Activated CD4-positive, alpha-beta T cell treated with anti-CD3 and anti-CD28 coated beads for 36 hours (primary cell): ENCODE results near the gene DNAH9. TPM values are rescaled to one million over a fixed set of nuclear protein-coding genes. Genes with fewer than 3 reads are reported as not detected.

Source experiments
- ATAC-seq: fragments of 200-7000 bp; cut with Tn5 transposase; one replicate; pipeline ENCODE4 v1.10.0; 2021; ENCODE audit warnings: mild to moderate bottlenecking, moderate library complexity
- CTCF ChIA-PET: fragments of 350-600 bp; sonication (Branson Sonifier 250); formaldehyde crosslinking; loops from one replicate; lab custom pipeline; 2021; ENCODE audit warnings: antibody characterized with exemption; lab: Charles Lee
- POLR2A ChIA-PET: fragments of 350-600 bp; sonication (Branson Sonifier 250); formaldehyde crosslinking; loops from one replicate; lab custom pipeline; 2021; ENCODE audit warnings: antibody characterized with exemption, inconsistent platforms; lab: Charles Lee
- DNase-seq: peaks from one replicate; pipeline ENCODE4 v3.0.0-alpha.2; 2020
- H3K27ac Mint-ChIP-seq: one replicate; pipeline ENCODE4 v1.8.0; 2021; ENCODE audit warnings: mixed read lengths
- H3K27me3 Mint-ChIP-seq: one replicate; pipeline ENCODE4 v1.8.0; 2021; ENCODE audit warnings: mixed read lengths
- H3K36me3 Mint-ChIP-seq: one replicate; pipeline ENCODE4 v1.8.0; 2021; ENCODE audit warnings: low read depth, mixed read lengths
- H3K4me1 Mint-ChIP-seq: one replicate; pipeline ENCODE4 v1.8.0; 2021; ENCODE audit warnings: mixed read lengths
- H3K4me3 Mint-ChIP-seq: one replicate; pipeline ENCODE4 v1.8.0; 2021; ENCODE audit warnings: mild to moderate bottlenecking, moderate library complexity, mixed read lengths
- H3K9me3 Mint-ChIP-seq: one replicate; pipeline ENCODE4 v1.8.0; 2021; ENCODE audit warnings: low read depth, mixed read lengths
- intact Hi-C, 2 experiments: fragments of 100-400 bp; cut with DNase I in 1 of 2; cut with micrococcal nuclease in 1 of 2; formaldehyde crosslinking; loops; one replicate each; pipeline versions ENCODE4 v1.14.2 to v1.15.1; 2022 to 2024; cut with DNase I, micrococcal nuclease
- total RNA-seq, 2 experiments: library from RNA; stranded (reverse); gene quantifications; one replicate each; pipeline ENCODE4 v1.2.3, GENCODE V29; 2021

DNAH9 gene
- total RNA-seq, 2 experiments from 2014 or later = not detected

- Mint-ChIP-seq H3K27me3 (peaks cover 8% of the 10 kb centered on the region), H3K27ac (no peak overlapping the region), H3K4me3 (no peak overlapping the region), H3K4me1 (no peaks in the 10 kb centered on the region), H3K9me3 (peaks cover 8% of the 10 kb centered on the region), H3K36me3 (no peaks in the 10 kb centered on the region)
- ATAC-seq (no peak), DNase-seq (no peak)
- intact Hi-C loops = no loop called here
- CTCF ChIA-PET = interaction anchor here (0.5 kb wide), 1 partner anchor 67 kb away, joined by 3 read pairs; no protein-coding TSS in a partner anchor
- POLR2A ChIA-PET = no interaction called here
Measured at GRCh38 chr17:11852912-11853311, 254.6 kb downstream of the DNAH9 start.

DNA sequence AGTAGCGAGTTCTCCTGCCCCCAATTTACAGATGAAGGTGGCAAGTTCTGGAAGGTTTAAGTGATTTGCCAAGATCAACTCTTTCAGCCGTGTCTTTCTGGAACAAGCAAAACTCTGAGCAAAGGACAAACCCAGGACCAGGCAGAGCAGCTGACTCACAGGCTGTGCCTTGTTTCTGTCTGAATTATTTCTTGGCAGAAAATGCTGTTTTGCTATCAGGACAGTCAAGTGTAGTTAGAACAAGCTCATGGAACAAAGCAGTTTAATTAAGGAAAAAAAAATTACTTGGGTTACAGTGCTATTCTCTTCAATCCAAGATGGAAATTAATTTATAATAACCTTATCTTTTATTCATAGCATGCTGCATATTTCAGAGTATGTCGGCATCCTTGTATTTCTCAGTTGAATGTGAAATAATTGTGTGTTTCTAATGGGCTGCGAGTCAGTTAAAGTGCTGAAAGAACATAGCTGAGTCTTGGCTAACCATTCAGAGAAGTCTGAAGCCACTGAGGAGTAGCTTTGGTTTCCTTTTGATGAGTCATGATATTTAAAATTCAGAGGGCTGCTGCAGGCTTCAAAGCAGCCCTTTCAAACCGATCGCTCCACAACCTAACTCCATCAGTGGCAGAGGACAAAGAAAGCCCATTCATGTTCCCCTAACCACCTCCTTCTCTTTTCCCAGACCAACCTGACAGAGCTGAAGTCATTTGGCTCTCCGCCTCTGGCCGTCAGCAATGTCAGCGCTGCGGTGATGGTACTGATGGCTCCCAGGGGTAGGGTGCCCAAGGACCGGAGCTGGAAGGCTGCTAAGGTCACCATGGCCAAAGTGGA lies 255.3 kb downstream of the DNAH9 start:
- intact Hi-C loops = no loop called here
- peaks cover 7% of the 10 kb centered on the region for H3K9me3 Mint-ChIP-seq
- DNase-seq (no peak), ATAC-seq (no peak)
- no peaks in the 10 kb centered on the region for H3K36me3 Mint-ChIP-seq
- ChIA-PET POLR2A (interaction anchor here (0.6 kb wide), 1 partner anchor 735 kb away, joined by 3 read pairs; no protein-coding TSS in a partner anchor), CTCF (no interaction called here)
- H3K4me1 Mint-ChIP-seq = no peaks in the 10 kb centered on the region
- no peak overlapping the region for H3K4me3 Mint-ChIP-seq
- H3K27me3 Mint-ChIP-seq = peaks cover 8% of the 10 kb centered on the region
- no peak overlapping the region for H3K27ac Mint-ChIP-seq

- no peak overlapping the region for H3K27ac Mint-ChIP-seq
- peaks cover 3% of the 10 kb centered on the region for H3K9me3 Mint-ChIP-seq
- H3K36me3 Mint-ChIP-seq = no peaks in the 10 kb centered on the region
- ATAC-seq (no peak), DNase-seq (no peak)
- H3K27me3 Mint-ChIP-seq = peaks cover 4% of the 10 kb centered on the region
- intact Hi-C loops = no loop called here
- POLR2A ChIA-PET = no interaction called here
- CTCF ChIA-PET = no interaction called here
- no peaks in the 10 kb centered on the region for H3K4me1 Mint-ChIP-seq
- H3K4me3 Mint-ChIP-seq = no peak overlapping the region
Measured at GRCh38 chr17:11855306-11855705, 257.0 kb downstream of the DNAH9 start.

- no peaks in the 10 kb centered on the region for H3K36me3 Mint-ChIP-seq
- ChIA-PET POLR2A (no interaction called here), CTCF (no interaction called here)
- no peak overlapping the region for H3K4me3 Mint-ChIP-seq
- no peak for ATAC-seq
- H3K27me3 Mint-ChIP-seq = no peaks in the 10 kb centered on the region
- H3K9me3 Mint-ChIP-seq = peaks cover 6% of the 10 kb centered on the region
- intact Hi-C loops = no loop called here
- no peak overlapping the region for H3K27ac Mint-ChIP-seq
- no peak for DNase-seq
- no peaks in the 10 kb centered on the region for H3K4me1 Mint-ChIP-seq
Measured at GRCh38 chr17:11857006-11857405, 258.7 kb downstream of the DNAH9 start.

DNA sequence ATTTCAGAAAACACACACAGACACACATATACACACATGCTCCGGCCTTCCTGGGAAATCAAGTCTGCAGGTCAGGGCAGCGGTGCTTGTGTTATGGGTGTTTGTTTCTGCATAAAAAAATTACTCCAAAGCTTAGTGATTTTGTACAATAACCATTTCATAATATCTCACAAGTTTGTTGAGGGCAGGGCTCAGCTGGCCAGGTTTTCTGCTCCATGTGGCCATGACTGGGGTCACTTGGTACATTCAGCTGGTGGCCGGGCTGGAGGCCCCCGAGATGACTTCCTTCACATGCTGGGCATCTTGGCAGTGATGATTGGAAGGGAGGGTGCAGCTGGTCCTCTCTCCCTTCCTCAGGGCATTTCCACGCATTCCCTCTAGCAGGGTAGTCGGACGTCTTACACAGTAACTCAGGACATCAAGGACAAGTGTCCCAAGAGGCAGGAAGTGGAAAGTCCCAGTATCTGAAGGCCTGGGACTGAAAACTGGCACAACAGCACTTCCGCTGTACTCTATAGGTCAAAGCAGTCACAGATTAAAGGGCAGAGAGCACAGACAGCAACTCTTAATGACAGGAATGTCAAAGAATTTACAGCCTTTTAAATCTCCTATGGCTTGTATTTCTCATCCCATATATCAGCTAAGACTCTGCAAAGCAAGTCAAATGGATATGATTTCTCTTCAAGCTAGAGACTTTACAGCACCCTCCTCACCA lies 271.6 kb downstream of the DNAH9 start:
- POLR2A ChIA-PET = no interaction called here

DNA sequence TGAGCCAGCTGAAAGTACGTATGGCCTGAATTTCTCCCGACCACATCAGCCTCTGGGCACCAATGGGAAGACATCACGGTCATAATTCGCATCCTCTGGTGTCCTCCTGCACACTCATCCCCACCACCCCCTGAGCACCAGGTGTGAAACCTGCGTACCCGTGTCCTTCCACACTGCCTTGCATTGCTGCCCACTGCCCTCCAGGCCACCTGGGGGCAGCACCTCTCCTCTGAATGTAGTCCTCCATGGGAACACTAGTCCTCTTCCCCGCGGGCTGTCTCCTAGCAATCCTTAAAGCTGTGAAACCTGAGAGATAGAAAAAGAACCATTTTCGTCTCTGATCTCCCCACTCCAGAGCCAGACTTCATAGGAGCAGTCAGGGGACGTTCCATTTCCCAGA lies 273.5 kb downstream of the DNAH9 start:
- no peak for DNase-seq
- intact Hi-C loops = no loop called here
- Mint-ChIP-seq H3K27ac (no peak overlapping the region), H3K4me3 (no peak overlapping the region), H3K9me3 (peaks cover 2% of the 10 kb centered on the region), H3K27me3 (no peaks in the 10 kb centered on the region), H3K4me1 (no peaks in the 10 kb centered on the region), H3K36me3 (no peaks in the 10 kb centered on the region)
- CTCF ChIA-PET = interaction anchor here (0.7 kb wide), 1 partner anchor 54 kb away, joined by 3 read pairs; no protein-coding TSS in a partner anchor
- no peak for ATAC-seq
- POLR2A ChIA-PET = no interaction called here

More for the DNA sequence above, 271.6 kb downstream of the DNAH9 start:
- intact Hi-C loops = no loop called here
- Mint-ChIP-seq H3K36me3 (no peaks in the 10 kb centered on the region), H3K27me3 (no peaks in the 10 kb centered on the region), H3K4me3 (no peak overlapping the region), H3K27ac (no peak overlapping the region), H3K4me1 (no peaks in the 10 kb centered on the region), H3K9me3 (peaks cover 2% of the 10 kb centered on the region)
- CTCF ChIA-PET = no interaction called here
- DNase-seq = no peak
- ATAC-seq = no peak

DNA sequence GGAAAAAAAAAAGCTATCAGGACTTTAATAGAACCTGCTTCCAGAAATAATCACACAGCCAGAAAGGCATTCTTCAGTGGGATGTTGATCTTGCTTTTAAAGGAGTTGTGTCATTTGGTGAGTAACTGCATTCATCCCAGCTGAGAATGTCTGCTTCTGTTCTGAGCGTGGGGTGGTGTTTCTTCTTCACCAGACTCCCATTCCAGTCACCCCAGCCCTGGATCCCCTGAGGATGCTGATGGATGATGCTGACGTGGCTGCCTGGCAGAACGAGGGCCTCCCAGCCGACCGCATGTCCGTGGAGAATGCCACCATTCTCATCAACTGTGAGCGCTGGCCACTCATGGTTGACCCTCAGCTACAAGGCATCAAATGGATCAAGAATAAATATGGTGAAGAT lies 276.5 kb downstream of the DNAH9 start:
- ChIA-PET CTCF (no interaction called here), POLR2A (no interaction called here)
- Mint-ChIP-seq H3K27ac (no peak overlapping the region), H3K4me3 (no peak overlapping the region), H3K27me3 (no peaks in the 10 kb centered on the region), H3K4me1 (no peaks in the 10 kb centered on the region), H3K36me3 (no peaks in the 10 kb centered on the region), H3K9me3 (no peaks in the 10 kb centered on the region)
- intact Hi-C loops = no loop called here
- DNase-seq (no peak), ATAC-seq (no peak)

DNA sequence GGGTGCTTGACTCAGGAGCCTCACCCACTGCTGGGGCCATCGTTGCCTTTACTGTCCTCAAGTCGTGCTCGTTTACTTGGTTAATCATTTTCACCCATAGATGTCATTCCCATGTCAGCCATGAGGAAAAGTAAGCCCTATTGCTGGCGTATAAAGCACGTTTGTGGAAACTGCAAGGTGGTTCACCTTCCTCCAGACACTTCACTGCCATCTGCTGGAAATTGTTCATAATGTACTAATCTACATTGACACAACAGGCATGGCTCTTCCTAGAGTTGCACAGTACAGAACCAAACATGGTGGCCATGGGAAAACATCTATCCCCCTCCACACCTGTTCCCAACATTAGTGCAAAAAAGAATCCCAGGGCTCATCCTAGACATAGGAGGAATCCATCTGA lies 282.4 kb downstream of the DNAH9 start:
- POLR2A ChIA-PET = no interaction called here
- Mint-ChIP-seq H3K4me1 (no peaks in the 10 kb centered on the region), H3K4me3 (no peak overlapping the region), H3K27me3 (no peaks in the 10 kb centered on the region), H3K9me3 (no peaks in the 10 kb centered on the region), H3K27ac (no peak overlapping the region), H3K36me3 (no peaks in the 10 kb centered on the region)
- ATAC-seq (no peak), DNase-seq (no peak)
- CTCF ChIA-PET = no interaction called here
- intact Hi-C loops = no loop called here

DNA sequence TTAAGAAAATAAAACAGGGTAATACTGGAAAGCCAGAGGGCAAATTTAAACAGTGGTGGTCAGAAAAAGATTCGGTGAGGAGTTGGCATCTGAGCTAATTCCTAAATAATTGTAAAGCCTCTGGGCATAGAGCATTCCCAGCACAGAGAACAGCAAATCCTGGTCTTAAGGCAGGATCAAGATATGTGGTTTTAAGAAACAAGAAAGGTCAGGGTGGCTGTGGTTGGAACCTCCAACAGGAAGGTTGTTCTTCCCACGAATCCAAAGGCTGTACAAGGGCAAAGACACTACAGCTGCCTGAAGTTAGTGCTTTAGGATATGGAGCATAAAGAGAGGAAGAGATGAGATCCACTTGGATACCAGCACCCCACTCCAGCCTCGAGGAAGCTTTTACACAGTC lies 284.4 kb downstream of the DNAH9 start:
- H3K9me3 Mint-ChIP-seq = no peaks in the 10 kb centered on the region
- no peaks in the 10 kb centered on the region for H3K27me3 Mint-ChIP-seq
- no peaks in the 10 kb centered on the region for H3K4me1 Mint-ChIP-seq
- no peak overlapping the region for H3K27ac Mint-ChIP-seq
- no peak overlapping the region for H3K4me3 Mint-ChIP-seq
- CTCF ChIA-PET = no interaction called here
- ATAC-seq = no peak
- POLR2A ChIA-PET = no interaction called here
- intact Hi-C loops = no loop called here
- DNase-seq = no peak
- H3K36me3 Mint-ChIP-seq = no peaks in the 10 kb centered on the region

- ChIA-PET POLR2A (no interaction called here), CTCF (no interaction called here)
Measured at GRCh38 chr17:11885051-11885450, 286.8 kb downstream of the DNAH9 start.

GRCh38 chr17:11889266-11889665 lies 291.0 kb downstream of the DNAH9 start:
- ChIA-PET CTCF (no interaction called here), POLR2A (no interaction called here)
- ATAC-seq (no peak), DNase-seq (no peak)
- no peaks in the 10 kb centered on the region for H3K4me1 Mint-ChIP-seq
- no peak overlapping the region for H3K27ac Mint-ChIP-seq
- H3K9me3 Mint-ChIP-seq = peaks cover 4% of the 10 kb centered on the region
- no peaks in the 10 kb centered on the region for H3K27me3 Mint-ChIP-seq
- H3K4me3 Mint-ChIP-seq = no peak overlapping the region
- H3K36me3 Mint-ChIP-seq = no peaks in the 10 kb centered on the region
- intact Hi-C loops = no loop called here

More at GRCh38 chr17:11885051-11885450, 286.8 kb downstream of the DNAH9 start:
- DNase-seq (no peak), ATAC-seq (no peak)
- no peaks in the 10 kb centered on the region for H3K4me1 Mint-ChIP-seq
- intact Hi-C loops = no loop called here
- H3K27me3 Mint-ChIP-seq = no peaks in the 10 kb centered on the region
- no peaks in the 10 kb centered on the region for H3K36me3 Mint-ChIP-seq
- no peak overlapping the region for H3K27ac Mint-ChIP-seq
- H3K9me3 Mint-ChIP-seq = no peaks in the 10 kb centered on the region
- no peak overlapping the region for H3K4me3 Mint-ChIP-seq

- no peak for ATAC-seq
- no peak overlapping the region for H3K4me3 Mint-ChIP-seq
- H3K36me3 Mint-ChIP-seq = no peaks in the 10 kb centered on the region
Measured at GRCh38 chr17:11893862-11894261, 295.6 kb downstream of the DNAH9 start.

More at GRCh38 chr17:11893862-11894261, 295.6 kb downstream of the DNAH9 start:
- peaks cover 4% of the 10 kb centered on the region for H3K9me3 Mint-ChIP-seq
- no peaks in the 10 kb centered on the region for H3K4me1 Mint-ChIP-seq
- intact Hi-C loops = no loop called here
- ChIA-PET POLR2A (no interaction called here), CTCF (no interaction called here)
- no peak overlapping the region for H3K27ac Mint-ChIP-seq
- no peak for DNase-seq
- no peaks in the 10 kb centered on the region for H3K27me3 Mint-ChIP-seq
